B cell (primary cell): ENCODE results near the gene SLFN11. TPM values are rescaled to one million over a fixed set of nuclear protein-coding genes. Genes with fewer than 3 reads are reported as not detected.
"Not testable (repeated sequence)": the region's sequence is repeated elsewhere in the genome, so short reads cannot be mapped to it uniquely, and the experiment has no call there.

Experiments
- ATAC-seq: fragments of 200-7000 bp; cut with Tn5 transposase; one replicate; pipeline ENCODE4 v1.10.0; 2021; ENCODE audit warnings: low read depth, mild to moderate bottlenecking, moderate number of reproducible peaks, moderate library complexity
- CTCF ChIA-PET: fragments of 350-600 bp; sonication (Branson Sonifier 250); formaldehyde crosslinking; loops from one replicate; lab custom pipeline; 2021; ENCODE audit warnings: antibody characterized with exemption, inconsistent platforms; lab: Charles Lee
- POLR2A ChIA-PET: fragments of 350-600 bp; sonication (Branson Sonifier 250); formaldehyde crosslinking; loops from one replicate; lab custom pipeline; 2021; ENCODE audit warnings: antibody characterized with exemption; lab: Charles Lee
- DNase-seq: peaks from one replicate; pipeline ENCODE4 v3.0.0; 2013
- H2AFZ ChIP-seq: 2 replicates; pipeline ENCODE4 v1.6.1; 2012; ENCODE audit warnings: mild to moderate bottlenecking, low read depth, low read length; ENCODE audit not compliant: insufficient read depth, poor library complexity, severe bottlenecking
- H3K27ac ChIP-seq, 2 donors: 1 replicate in 1 of 2; 2 replicates in 1 of 2; pipeline ENCODE4 v1.5.1; 2012 to 2013; ENCODE audit warnings: low read length in 2 of 2, mild to moderate bottlenecking in 2 of 2, moderate library complexity in 1 of 2
- H3K27me3 ChIP-seq, 4 experiments: fragments of 200-600 bp in 1 of 4; sonication (generic) in 1 of 4; replicated peaks in 1 of 4; 1 replicate in 2 of 4; 2 replicates in 2 of 4; pipeline versions ENCODE4 v1.6.1 to v1.7.0; 2013 to 2016; ENCODE audit warnings: low read length in 3 of 4, mild to moderate bottlenecking in 2 of 4, mixed read lengths in 1 of 4, moderate library complexity in 1 of 4; ENCODE audit not compliant: insufficient read depth in 4 of 4, control insufficient read depth in 3 of 4; ENCODE audit errors: control extremely low read depth in 1 of 4
- H3K36me3 ChIP-seq, 2 experiments: replicated peaks in 1 of 2; 1 replicate in 1 of 2; 2 replicates in 1 of 2; pipeline versions ENCODE4 v1.6.1 to v1.7.1; 2013; ENCODE audit warnings: low read length in 1 of 2; ENCODE audit not compliant: insufficient read depth in 2 of 2, control insufficient read depth in 1 of 2; ENCODE audit errors: control extremely low read depth in 1 of 2, extremely low read depth in 1 of 2
- H3K4me1 ChIP-seq, 2 donors: fragments of 200-600 bp in 1 of 2; sonication (generic) in 1 of 2; 1 replicate in 1 of 2; 2 replicates in 1 of 2; pipeline versions ENCODE4 v1.5.1 to v1.6.1; 2013 to 2017; ENCODE audit warnings: low read length in 2 of 2; ENCODE audit not compliant: control insufficient read depth in 2 of 2, insufficient read depth in 2 of 2
- H3K4me2 ChIP-seq: replicated peaks from 2 replicates; pipeline ENCODE3; 2012; ENCODE audit warnings: mild to moderate bottlenecking, low read depth, low read length; ENCODE audit not compliant: poor library complexity, severe bottlenecking
- H3K4me3 ChIP-seq, 5 experiments: fragments of 200-600 bp in 1 of 5; sonication (generic) in 1 of 5; 1 replicate in 3 of 5; 2 replicates in 2 of 5; pipeline versions ENCODE4 v1.5.1 to v1.7.0; 2011 to 2016; ENCODE audit warnings: low read length in 4 of 5, mild to moderate bottlenecking in 4 of 5, low read depth in 2 of 5, control low read depth in 1 of 5, moderate library complexity in 1 of 5; ENCODE audit not compliant: insufficient read depth in 1 of 5; ENCODE audit errors: control extremely low read depth in 1 of 5, extremely low read depth in 1 of 5
- H3K79me2 ChIP-seq: fragments of 200-600 bp; sonication (generic); one replicate; pipeline ENCODE4 v1.6.0; 2016; ENCODE audit warnings: low read length; ENCODE audit not compliant: control insufficient read depth, insufficient read depth
- H3K9ac ChIP-seq: fragments of 200-600 bp; sonication (generic); 2 replicates; pipeline ENCODE4 v1.6.1; 2017; ENCODE audit warnings: mild to moderate bottlenecking, low read length, moderate library complexity
- H3K9me3 ChIP-seq, 3 donors: one replicate each; pipeline versions ENCODE4 v1.6.1 to v1.7.1; 2013; ENCODE audit warnings: low read length in 2 of 3; ENCODE audit not compliant: control insufficient read depth in 2 of 3, insufficient read depth in 1 of 3; ENCODE audit errors: control extremely low read depth in 1 of 3
- H4K20me1 ChIP-seq: 2 replicates; pipeline ENCODE4 v1.6.0; 2012; ENCODE audit warnings: mild to moderate bottlenecking, low read length; ENCODE audit not compliant: insufficient read depth, control insufficient read depth, poor library complexity, severe bottlenecking
- H3K27ac Mint-ChIP-seq: one replicate; pipeline ENCODE4 v1.8.0; 2021; ENCODE audit warnings: mixed read lengths
- H3K27me3 Mint-ChIP-seq: one replicate; pipeline ENCODE4 v1.8.0; 2021; ENCODE audit warnings: mixed read lengths
- H3K4me1 Mint-ChIP-seq: one replicate; pipeline ENCODE4 v1.8.0; 2021; ENCODE audit warnings: mixed read lengths
- H3K4me3 Mint-ChIP-seq: one replicate; pipeline ENCODE4 v1.8.0; 2021; ENCODE audit warnings: mixed read lengths
- H3K9me3 Mint-ChIP-seq: one replicate; pipeline ENCODE4 v1.8.0; 2022; ENCODE audit warnings: mixed read lengths; ENCODE audit not compliant: insufficient read depth
- CTCF ChIP-seq: fragments of 200-600 bp; IDR thresholded peaks from one replicate; pipeline ENCODE4 v1.8.0; 2022; ENCODE audit warnings: antibody characterized with exemption, mild to moderate bottlenecking
- WGBS: methylation state at CpG from one replicate; pipeline ENCODE4 v1.1.5; 2013; ENCODE audit warnings: missing lambda C conversion rate; ENCODE audit not compliant: insufficient coverage; 5-methylcytosine and 5-hydroxymethylcytosine counted together
- intact Hi-C: fragments of 100-400 bp; cut with micrococcal nuclease; formaldehyde crosslinking; loops from one replicate; pipeline ENCODE4 v1.10.0; 2022
- polyA plus RNA-seq: library from polyadenylated mRNA; depleted of rRNA; stranded (reverse); fragments of >200 nt; gene quantifications from 2 replicates; pipeline ENCODE4 v1.2.3, GENCODE V29; 2012
- small RNA-seq: library from RNA; depleted of rRNA; stranded (forward); fragments of <200 nt; gene quantifications from one replicate; pipeline ENCODE3, GENCODE V24; 2012; ENCODE audit warnings: low replicate concordance, low read depth; ENCODE audit not compliant: insufficient read length
- total RNA-seq, 2 donors: library from RNA; stranded (reverse); fragments of 120-200 nt in 1 of 2; gene quantifications; 1 replicate in 1 of 2; 2 replicates in 1 of 2; pipeline versions ENCODE4 v1.2.3 to v1.2.4, GENCODE V29; 2013 to 2022

Gene SLFN11
- total and polyA plus RNA-seq, 2 donors (not counting 1 experiment from before 2014, with no cell fraction given): 11.3 to 48.1 TPM

DNA sequence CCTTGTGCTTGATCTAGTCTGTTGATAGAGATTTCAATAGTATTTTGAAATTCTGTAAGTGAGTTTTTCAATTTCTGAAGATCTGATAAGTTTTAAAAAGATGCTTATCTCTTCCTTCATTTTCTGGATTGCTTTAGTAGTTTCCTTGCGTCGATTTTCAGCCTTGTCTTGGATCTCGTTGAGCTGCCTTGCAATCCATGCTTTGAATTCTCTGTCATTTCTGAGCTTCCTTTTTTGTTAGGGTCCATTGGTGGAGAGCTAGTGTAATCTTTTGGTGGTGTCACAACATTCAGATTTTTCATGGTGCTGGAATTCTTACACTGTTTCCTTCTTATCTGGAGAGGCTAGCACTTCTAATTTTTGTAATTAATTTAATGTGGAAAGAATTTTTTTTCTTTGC, 61.1 kb downstream of the SLFN11 start:
- peaks cover 0 to 1% (median 0%) of the 10 kb centered on the region in 3 donors for H3K9me3 ChIP-seq
- no peaks in the 10 kb centered on the region for H3K79me2 ChIP-seq
- H3K36me3 ChIP-seq: no peaks in the 10 kb centered on the region
- intact Hi-C loops: loop anchor here (1.0 to 5.0 kb wide), 8 partner anchors 28 to 434 kb away; partner anchors contain the start of genes SLFN11 and SLFN13
- peaks cover 5% of the 10 kb centered on the region for H3K27me3 Mint-ChIP-seq
- no peak for TF ChIP-seq CTCF
- no peak overlapping the region for H3K27ac ChIP-seq
- H3K27ac Mint-ChIP-seq: no peak overlapping the region
- ChIA-PET CTCF (interaction anchor here (0.7 to 7.0 kb wide), 33 partner anchors 13 to 496 kb away, joined by 3 to 360 read pairs (median 4); partner anchors contain the start of genes PEX12, SLFN11, SLFN12 and SLFN12L), POLR2A (interaction anchor here (1.0 to 3.0 kb wide), 5 partner anchors 61 to 227 kb away, joined by 3 to 12 read pairs (median 5); partner anchors contain the start of gene SLFN11)
- peaks cover 18% of the 10 kb centered on the region for H3K4me1 Mint-ChIP-seq
- no CpG with 5 or more reads among the region's 3 CpGs for WGBS
- no peak overlapping the region for H3K9ac ChIP-seq
- H3K4me1 ChIP-seq: peaks cover 8 to 17% of the 10 kb centered on the region in 2 donors
- no peak overlapping the region for H3K4me3 ChIP-seq
- H3K9me3 Mint-ChIP-seq: peaks cover 4% of the 10 kb centered on the region
- H3K4me2 ChIP-seq: no peak overlapping the region
- H4K20me1 ChIP-seq: no peaks in the 10 kb centered on the region
- DNase-seq (no peak), ATAC-seq (no peak)
- peaks cover 0 to 4% (median 0%) of the 10 kb centered on the region in 4 experiments for H3K27me3 ChIP-seq
- H2AFZ ChIP-seq: no peak overlapping the region
- no peak overlapping the region for H3K4me3 Mint-ChIP-seq

GRCh38 chr17:35309345-35309744, 64.1 kb downstream of the SLFN11 start:
- CTCF ChIA-PET: interaction anchor here (1.1 to 3.0 kb wide), 2 partner anchors 189 to 225 kb away, joined by 3 to 15 read pairs; no protein-coding TSS in a partner anchor
- H3K4me2 ChIP-seq, DNase-seq, POLR2A ChIA-PET, H2AFZ ChIP-seq, H3K4me3 Mint-ChIP-seq, intact Hi-C loops, ATAC-seq, H3K9me3 Mint-ChIP-seq, H3K27ac Mint-ChIP-seq, H3K36me3 ChIP-seq, H3K27ac ChIP-seq, H3K9ac ChIP-seq, H3K27me3 ChIP-seq, H4K20me1 ChIP-seq, H3K4me3 ChIP-seq, H3K79me2 ChIP-seq, H3K9me3 ChIP-seq: not testable (repeated sequence)
- peaks cover 8 to 17% of the 10 kb centered on the region in 2 donors for H3K4me1 ChIP-seq
- Mint-ChIP-seq H3K4me1 (peaks cover 17% of the 10 kb centered on the region), H3K27me3 (peaks cover 13% of the 10 kb centered on the region)
- 100% methylated on average over 1 of the region's 3 CpGs for WGBS

Small RNA genes within 50 kb of the gene (small RNA-seq; reads per million reads assigned to genes)
- gene AC060766.3 (not detected), gene AC060766.5 (not detected)

Other genes with a start within 250 kb of the SLFN11 start
- 13.7 and 17.5 TPM in 2 replicates for gene NLE1, start 231.3 kb downstream of the SLFN11 start, total RNA-seq
- gene NLE1, start 231.3 kb downstream of the SLFN11 start, polyA plus RNA-seq: 10.4 and 16.5 TPM in 2 replicates
- not detected in 2 replicates for gene UNC45B, start 225.8 kb downstream of the SLFN11 start, total RNA-seq
- gene UNC45B, start 225.8 kb downstream of the SLFN11 start, polyA plus RNA-seq: not detected in 2 replicates
- not detected in 2 replicates for gene SLC35G3, start 179.2 kb downstream of the SLFN11 start, total RNA-seq
- gene SLC35G3, start 179.2 kb downstream of the SLFN11 start, polyA plus RNA-seq: not detected in 2 replicates
- 11.1 and 12.5 TPM in 2 replicates for gene SLFN5, start 130.5 kb downstream of the SLFN11 start, total RNA-seq
- gene SLFN5, start 130.5 kb downstream of the SLFN11 start, polyA plus RNA-seq: 0.82 and 1.5 TPM in 2 replicates
- gene SLFN12, start 58.9 kb upstream of the SLFN11 start, total RNA-seq: 8.0 and 10.4 TPM in 2 replicates
- gene SLFN12, start 58.9 kb upstream of the SLFN11 start, polyA plus RNA-seq: 1.9 and 2.5 TPM in 2 replicates
- 30.9 and 31.0 TPM in 2 replicates for gene SLFN13, start 75.1 kb upstream of the SLFN11 start, total RNA-seq
- gene SLFN13, start 75.1 kb upstream of the SLFN11 start, polyA plus RNA-seq: 8.7 and 9.5 TPM in 2 replicates
- 3.7 and 3.8 TPM in 2 replicates for gene SLFN12L, start 164.1 kb upstream of the SLFN11 start, total RNA-seq
- 0.43 and 0.97 TPM in 2 replicates for gene SLFN12L, start 164.1 kb upstream of the SLFN11 start, polyA plus RNA-seq
- not detected in 2 replicates for gene SLFN14, start 187.2 kb upstream of the SLFN11 start, total RNA-seq
- gene SLFN14, start 187.2 kb upstream of the SLFN11 start, polyA plus RNA-seq: not detected in 2 replicates
- 5.1 and 5.5 TPM in 2 replicates for gene PEX12, start 204.9 kb upstream of the SLFN11 start, total RNA-seq
- gene PEX12, start 204.9 kb upstream of the SLFN11 start, polyA plus RNA-seq: 2.3 and 2.6 TPM in 2 replicates
- gene AP2B1, start 213.7 kb upstream of the SLFN11 start, total RNA-seq: 120 and 123 TPM in 2 replicates
- 29.3 and 33.1 TPM in 2 replicates for gene AP2B1, start 213.7 kb upstream of the SLFN11 start, polyA plus RNA-seq